Suprapubic skin (tissue), 3 donors: ENCODE results near the gene TCAIM.

Source experiments
- CTCF ChIP-seq, 2 donors: fragments of 200-600 bp in 1 of 2; fragments of 450-650 bp in 1 of 2; sonication (generic) in 1 of 2; IDR thresholded peaks; one replicate each; pipeline ENCODE4 v1.5.1; 2016 to 2019; ENCODE audit warnings: antibody characterized with exemption in 2 of 2, mild to moderate bottlenecking in 1 of 2, moderate library complexity in 1 of 2
- EP300 ChIP-seq: sonication (generic); formaldehyde crosslinking; IDR thresholded peaks from one replicate; pipeline ENCODE4 v1.6.1; 2017; ENCODE audit warnings: antibody characterized with exemption
- POLR2A ChIP-seq, 2 donors: fragments of 450-650 bp; IDR thresholded peaks; one replicate each; pipeline ENCODE4 v1.6.1; 2017; ENCODE audit warnings: antibody characterized with exemption in 2 of 2, mild to moderate bottlenecking in 2 of 2, moderate library complexity in 2 of 2

DNA sequence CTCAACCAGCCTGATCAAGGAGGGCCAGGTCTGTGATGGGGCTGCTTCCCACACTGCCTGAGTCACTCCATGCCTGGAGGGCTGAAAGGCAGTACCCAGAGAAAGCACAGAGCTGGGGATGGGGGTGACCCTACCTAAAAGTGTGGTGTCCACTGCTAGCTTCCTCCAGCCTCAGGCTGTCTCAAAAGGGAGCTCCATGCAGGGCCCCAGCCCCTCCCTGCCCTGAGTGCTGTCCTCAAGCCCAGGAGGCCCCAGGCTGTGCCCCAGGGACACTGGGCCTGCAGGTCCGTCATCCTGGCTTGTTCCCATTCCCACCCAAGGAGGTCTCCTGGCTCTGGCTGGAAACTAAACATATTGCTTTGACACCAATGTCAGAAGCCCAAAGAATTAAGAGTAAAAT is 82.1 kb downstream of the TCAIM start:
- TF ChIP-seq CTCF (IDR thresholded peaks at IDR 0.05) (no peak), POLR2A (IDR thresholded peaks at IDR 0.05) (no peak), EP300 (no peak)
